ENCODE results near the gene ACTR5. TPM values are rescaled to one million over a fixed set of nuclear protein-coding genes. Genes with fewer than 3 reads are reported as not detected.

Gene ACTR5
- total RNA-seq, 1 experiment from 2014 or later = 22.0 TPM

DNA sequence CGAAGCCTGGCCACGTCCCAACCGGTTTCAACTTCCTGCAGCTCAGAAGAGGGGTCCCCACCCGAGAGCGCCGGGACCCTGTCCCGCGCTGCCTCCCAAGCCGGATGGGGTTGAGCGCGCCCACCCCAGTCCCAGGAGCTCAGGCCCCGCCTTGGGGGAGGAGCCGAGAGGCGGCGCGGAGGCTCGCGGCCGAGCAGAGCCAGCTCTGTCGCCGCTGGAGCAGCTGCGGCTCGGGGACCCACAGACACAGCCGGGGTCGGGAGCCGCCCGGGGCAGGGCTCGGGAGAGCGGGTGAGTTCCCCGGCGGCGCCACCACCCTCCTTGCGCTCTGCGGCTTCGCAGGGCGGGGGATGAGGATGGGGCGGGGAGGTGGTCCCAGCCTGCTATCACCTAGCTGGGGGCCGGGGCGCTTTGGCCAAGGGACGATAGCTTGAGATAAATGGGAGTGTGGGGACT, 57.3 kb downstream of the ACTR5 start, which contains the start of gene PPP1R16B:
Gene PPP1R16B, plus strand, starts transcription at position 196 of the 456 bp plus-strand sequence. CDS start 30,229 bp downstream, outside the sequence.
- no peak for TF ChIP-seq YY1 (IDR thresholded peaks at IDR 0.05; ENCODE audit: extremely low read depth, insufficient replicate concordance, low read depth, low read length)
- TF ChIP-seq, protein P1, sequence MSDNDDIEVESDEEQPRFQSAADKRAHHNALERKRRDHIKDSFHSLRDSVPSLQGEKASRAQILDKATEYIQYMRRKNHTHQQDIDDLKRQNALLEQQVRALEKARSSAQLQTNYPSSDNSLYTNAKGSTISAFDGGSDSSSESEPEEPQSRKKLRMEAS (IDR thresholded peaks at IDR 0.05) = no peak
- no peak for TF ChIP-seq RAD21 (IDR thresholded peaks at IDR 0.05; ENCODE audit: low read depth)
- TF ChIP-seq ATF3 (IDR thresholded peaks at IDR 0.05) = no peak
- no peak for TF ChIP-seq ZFX (IDR thresholded peaks at IDR 0.05)
- no peak for TF ChIP-seq EGR1 (IDR thresholded peaks at IDR 0.05; ENCODE audit: low read depth)
- TF ChIP-seq SIN3A (IDR thresholded peaks at IDR 0.05; ENCODE audit: low read depth) = no peak
- TF ChIP-seq JUND (IDR thresholded peaks at IDR 0.05) = no peak
- TF ChIP-seq REST (IDR thresholded peaks at IDR 0.05; ENCODE audit: low read depth) = no peak
- TF ChIP-seq ZNF274 (IDR thresholded peaks at IDR 0.05; ENCODE audit: low read depth, low read length) = no peak
- no peak for TF ChIP-seq EZH2phosphoT487 (IDR thresholded peaks at IDR 0.05; ENCODE audit: borderline replicate concordance)
- TF ChIP-seq CTCF (IDR thresholded peaks at IDR 0.05 in 2 of 3, conservative IDR thresholded peaks at IDR 0.05 in 1 of 3; ENCODE audit: borderline replicate concordance in 1 of 3, insufficient read depth in 1 of 3, low read depth in 2 of 3, low read length in 2 of 3) = no peak
- no peak for TF ChIP-seq SP1 (IDR thresholded peaks at IDR 0.05; ENCODE audit: low read depth)
- no peak for TF ChIP-seq CEBPB (IDR thresholded peaks at IDR 0.05; ENCODE audit: low read depth)
- no peak for TF ChIP-seq POLR2AphosphoS5 (IDR thresholded peaks at IDR 0.05; ENCODE audit: low read depth, low read length)
- no peak for TF ChIP-seq EZH2 (IDR thresholded peaks at IDR 0.05)
- no peak within 1 kb of the TSS for H3K27ac ChIP-seq (ENCODE audit: low read depth, low read length)
- BruUV-seq (replicated peaks) = no TSS peak
- ChIA-PET POLR2A (no interaction called here), CTCF (no interaction called here), RAD21 (ENCODE audit: low non-redundant PET in 1 of 2, low total read pairs in 2 of 2, uncharacterized antibody in 2 of 2, unreplicated experiment in 2 of 2) (no interaction called here)
- H3K9me2 ChIP-seq (ENCODE audit: insufficient read depth) = no peaks in the 10 kb centered on the region
- H3K9ac ChIP-seq (ENCODE audit: low read length) = no peak within 1 kb of the TSS
- H3K4me3 ChIP-seq (replicated peaks in 1 of 2; ENCODE audit: low read depth in 1 of 2, low read length in 2 of 2) = no peak within 1 kb of the TSS
- no peaks in the 10 kb centered on the region for H3K79me2 ChIP-seq (ENCODE audit: insufficient read depth, low read length)
- DNase-seq (ENCODE audit: low read depth, low spot score) (no peak), ATAC-seq (no peak)
- intact Hi-C loops (cut with micrococcal nuclease) = no loop called here
- H3K4me2 ChIP-seq (ENCODE audit: low read length) = no peak within 1 kb of the TSS
- H3K36me3 ChIP-seq (ENCODE audit: control insufficient read depth in 1 of 2, insufficient read depth in 2 of 2, low read length in 2 of 2) = no peaks in the 10 kb centered on the region
- H4K20me1 ChIP-seq (ENCODE audit: insufficient read depth) = no peaks in the 10 kb centered on the region
- H2AFZ ChIP-seq (ENCODE audit: low read depth, low read length, poor library complexity, severe bottlenecking) = no peak within 1 kb of the TSS
- H3K27me3 ChIP-seq (ENCODE audit: insufficient read depth, low read length) = peaks cover under 1% of the 10 kb centered on the region; the same call in 1 of the 2 replicates
- H3K4me1 ChIP-seq (ENCODE audit: control insufficient read depth in 1 of 2, insufficient read depth in 2 of 2, low read length in 2 of 2) = no peaks in the 10 kb centered on the region
- no peaks in the 10 kb centered on the region for H3K9me3 ChIP-seq (ENCODE audit: control insufficient read depth in 1 of 2, insufficient read depth in 1 of 2, low read depth in 1 of 2, low read length in 2 of 2)

All from HCT116 (cell line).